Endothelial cell of umbilical vein (primary cell): ENCODE measurements around the gene VPS11. TPM values are rescaled to one million over a fixed set of nuclear protein-coding genes. Genes with fewer than 3 reads are reported as not detected.

Experiments used
- BruUV-seq: library from RNA; stranded (reverse); fragments of 400-500 nt; replicated peaks from 2 replicates; lab custom pipeline; 2021; lab: Mats Ljungman, UMichigan
- CTCF ChIA-PET: fragments of 300-600, 350-600 bp; sonication (Branson Sonifier 250); formaldehyde crosslinking; loops from one replicate; lab custom pipeline; 2021; ENCODE audit warnings: antibody characterized with exemption, inconsistent platforms; lab: Charles Lee
- POLR2A ChIA-PET: fragments of 300-600, 350-600 bp; sonication (Branson Sonifier 250); formaldehyde crosslinking; loops from one replicate; lab custom pipeline; 2021; ENCODE audit warnings: antibody characterized with exemption, inconsistent platforms; lab: Charles Lee
- DNase-seq: peaks from one replicate; pipeline ENCODE4 v3.0.0-alpha.2; 2011; ENCODE audit warnings: low read depth, low spot score
- FAIRE-seq: peaks from 2 replicates; lab custom pipeline; 2011; peaks lifted over from hg19 to GRCh38; lab: Jason Lieb, UNC
- H2AFZ ChIP-seq: 2 replicates; pipeline ENCODE4 v1.6.0; 2012; ENCODE audit warnings: low read depth, low read length, control low read depth, inconsistent platforms
- H3K27ac ChIP-seq: 2 replicates; pipeline ENCODE4 v1.5.1; 2011; ENCODE audit warnings: low read depth, mild to moderate bottlenecking, control low read depth, low read length, moderate library complexity; ENCODE audit not compliant: insufficient read depth
- H3K27me3 ChIP-seq, 2 experiments: 2 replicates each; pipeline versions ENCODE4 v1.6.0 to v1.6.1; 2011; ENCODE audit warnings: low read length in 2 of 2, mixed read lengths in 1 of 2; ENCODE audit not compliant: control insufficient read depth in 2 of 2, insufficient read depth in 2 of 2
- H3K36me3 ChIP-seq, 2 experiments: 2 replicates in 1 of 2; 3 replicates in 1 of 2; pipeline ENCODE4 v1.5.1; 2011; ENCODE audit warnings: low read length in 2 of 2, mild to moderate bottlenecking in 1 of 2, moderate library complexity in 1 of 2; ENCODE audit not compliant: control insufficient read depth in 2 of 2, insufficient read depth in 2 of 2; ENCODE audit errors: extremely low read depth in 1 of 2
- H3K4me1 ChIP-seq: 3 replicates; pipeline ENCODE4 v1.5.1; 2011; ENCODE audit warnings: mild to moderate bottlenecking, low read length; ENCODE audit not compliant: control insufficient read depth, insufficient read depth; ENCODE audit errors: extremely low read depth
- H3K4me2 ChIP-seq: 2 replicates; pipeline ENCODE4 v1.6.1; 2011; ENCODE audit warnings: low read length, control low read depth, mixed read lengths; ENCODE audit not compliant: insufficient read depth
- H3K4me3 ChIP-seq, 3 experiments: fragments of 200-600 bp in 1 of 3; sonication (generic), shearing (Covaris generic) in 1 of 3; replicated peaks in 1 of 3; 2 replicates each; pipeline ENCODE4 v1.5.1; 2011 to 2016; ENCODE audit warnings: control low read depth in 3 of 3, low read length in 3 of 3, mild to moderate bottlenecking in 2 of 3, inconsistent platforms in 1 of 3, low read depth in 1 of 3, moderate library complexity in 1 of 3; ENCODE audit not compliant: insufficient read depth in 1 of 3
- H3K79me2 ChIP-seq: 2 replicates; pipeline ENCODE4 v1.6.0; 2012; ENCODE audit warnings: low read length, inconsistent platforms; ENCODE audit not compliant: control insufficient read depth, insufficient read depth
- H3K9ac ChIP-seq: replicated peaks from 2 replicates; pipeline ENCODE3; 2011; ENCODE audit warnings: low read length, control low read depth; ENCODE audit not compliant: insufficient read depth; ENCODE audit errors: extremely low read depth
- H3K9me1 ChIP-seq: replicated peaks from 3 replicates; pipeline ENCODE4 v1.6.0; 2011; ENCODE audit warnings: mild to moderate bottlenecking, low read length; ENCODE audit not compliant: control insufficient read depth, insufficient read depth; ENCODE audit errors: extremely low read depth
- H3K9me3 ChIP-seq: replicated peaks from 2 replicates; pipeline ENCODE4 v1.5.1; 2012; ENCODE audit warnings: low read length, inconsistent platforms; ENCODE audit not compliant: control insufficient read depth, insufficient read depth
- H4K20me1 ChIP-seq: replicated peaks from 2 replicates; pipeline ENCODE3; 2011; ENCODE audit warnings: mild to moderate bottlenecking, low read length; ENCODE audit not compliant: control insufficient read depth, insufficient read depth; ENCODE audit errors: extremely low read depth
- CTCF ChIP-seq, 2 donors: IDR thresholded peaks; 1 replicate in 1 of 2; 2 replicates in 1 of 2; pipeline ENCODE4 v1.5.1; 2011; ENCODE audit warnings: low read length in 2 of 2, mild to moderate bottlenecking in 2 of 2, moderate library complexity in 2 of 2, control low read depth in 1 of 2, inconsistent platforms in 1 of 2, low read depth in 1 of 2; ENCODE audit not compliant: insufficient read depth in 1 of 2; ENCODE audit errors: extremely low read depth in 1 of 2
- EZH2 ChIP-seq: IDR thresholded peaks from 2 replicates; pipeline ENCODE4 v1.6.1; 2012; ENCODE audit warnings: borderline replicate concordance, low read depth, mild to moderate bottlenecking, moderate library complexity, low read length, inconsistent platforms; ENCODE audit not compliant: severe bottlenecking
- FOS ChIP-seq: IDR thresholded peaks from 2 replicates; pipeline ENCODE4 v1.6.1; 2011; ENCODE audit warnings: mild to moderate bottlenecking, low read length, moderate library complexity, borderline replicate concordance; ENCODE audit not compliant: insufficient read depth
- GATA2 ChIP-seq: IDR thresholded peaks from 2 replicates; pipeline ENCODE4 v1.7.0; 2011; ENCODE audit warnings: low read depth, mild to moderate bottlenecking, moderate library complexity, mixed read lengths, low read length; ENCODE audit not compliant: insufficient read length, insufficient read depth
- JUN ChIP-seq: IDR thresholded peaks from 2 replicates; pipeline ENCODE4 v1.6.1; 2011; ENCODE audit warnings: borderline replicate concordance, low read depth; ENCODE audit not compliant: insufficient read length, insufficient read depth
- MAX ChIP-seq: IDR thresholded peaks from 2 replicates; pipeline ENCODE4 v1.6.1; 2011; ENCODE audit not compliant: insufficient read depth, insufficient read length
- MYC ChIP-seq: IDR thresholded peaks from one replicate; pipeline ENCODE4 v1.6.1; 2011; ENCODE audit warnings: mild to moderate bottlenecking, low read depth, low read length
- POLR2A ChIP-seq: IDR thresholded peaks from 2 replicates; pipeline ENCODE4 v1.6.1; 2012; ENCODE audit warnings: low read depth, mild to moderate bottlenecking, control low read depth, low read length
- POLR2AphosphoS5 ChIP-seq: IDR thresholded peaks from 2 replicates; pipeline ENCODE4 v1.6.1; 2012; ENCODE audit warnings: low read depth, mild to moderate bottlenecking, control low read depth, low read length, moderate library complexity; ENCODE audit not compliant: insufficient read depth
- dilution Hi-C: fragments of 300-500 bp; cut with MboI; formaldehyde crosslinking; loops from one replicate; pipeline ENCODE4 v1.15.0; 2019; ENCODE audit warnings: low sequenced_read_pairs; ENCODE audit not compliant: extremely low pct_ligation_motif_present
- intact Hi-C: fragments of 100-400 bp; cut with micrococcal nuclease; formaldehyde crosslinking; loops from one replicate; pipeline ENCODE4 v1.10.0; 2022
- polyA plus RNA-seq, 4 experiments: library from polyadenylated mRNA; depleted of rRNA in 3 of 4; stranded (reverse) in 3 of 4; unstranded in 1 of 4; fragments of >200 nt; gene quantifications; 2 replicates each; pipeline versions ENCODE4 v1.2.1 to v1.2.3, GENCODE V29; 2011 to 2012; ENCODE audit warnings: missing spikeins in 1 of 4
- total RNA-seq: library from RNA; stranded (reverse); gene quantifications from 2 replicates; pipeline ENCODE4 v1.2.3, GENCODE V29; 2021

The VPS11 gene
- total and polyA plus RNA-seq, 2 donors (not counting 3 experiments of a cell fraction or from before 2014, with no cell fraction given) = 26.4 to 31.0 TPM

GRCh38 chr11:119126675-119127268, 59.2 kb downstream of the VPS11 start:
- Histone ChIP-seq H3K27me3 (no peaks in the 10 kb centered on the region), H3K9me3 (no peaks in the 10 kb centered on the region), H3K9me1 (no peaks in the 10 kb centered on the region), H3K9ac (no peak overlapping the region), H3K27ac (no peak overlapping the region), H2AFZ (no peak overlapping the region), H3K36me3 (peaks cover 2 to 19% of the 10 kb centered on the region in 2 experiments), H3K79me2 (peaks cover 12% of the 10 kb centered on the region), H3K4me3 (no peak overlapping the region), H3K4me1 (peaks cover 17% of the 10 kb centered on the region), H4K20me1 (no peaks in the 10 kb centered on the region), H3K4me2 (no peak overlapping the region)
- intact Hi-C loops = no loop called here
- ChIA-PET POLR2A (no interaction called here), CTCF (interaction anchor here (1.3 to 1.5 kb wide), 3 partner anchors 32 to 212 kb away, joined by 3 to 4 read pairs (median 3); a partner anchor contains a TSS)
- DNase-seq = peak; percentile 21
- dilution Hi-C loops = no loop called here
- no peak for TF ChIP-seq CTCF (IDR thresholded peaks at IDR 0.05; ENCODE audit: extremely low read depth in 1 of 2, insufficient read depth in 1 of 2, low read depth in 1 of 2, low read length in 2 of 2)
- no TSS peak for BruUV-seq
- FAIRE-seq = no peak

- CTCF ChIA-PET = interaction anchor here (0.7 to 1.3 kb wide), 2 partner anchors 9 to 12 kb away, joined by 3 read pairs; partner anchors contain the start of gene HINFP
- intact Hi-C loops = no loop called here
Measured at GRCh38 chr11:119130662-119131061, 63.0 kb downstream of the VPS11 start.

More at GRCh38 chr11:119130662-119131061, 63.0 kb downstream of the VPS11 start:
- H3K27me3 ChIP-seq = no peaks in the 10 kb centered on the region
- H4K20me1 ChIP-seq = no peaks in the 10 kb centered on the region
- no peaks in the 10 kb centered on the region for H3K9me1 ChIP-seq
- no peak overlapping the region for H3K9ac ChIP-seq
- POLR2A ChIA-PET = no interaction called here
- H3K4me2 ChIP-seq = no peak overlapping the region
- H3K4me3 ChIP-seq = no peak overlapping the region
- dilution Hi-C loops = no loop called here
- H3K36me3 ChIP-seq = peaks cover 9 to 33% of the 10 kb centered on the region in 2 experiments
- FAIRE-seq (no peak), DNase-seq (no peak)
- TF ChIP-seq CTCF (IDR thresholded peaks at IDR 0.05; ENCODE audit: extremely low read depth in 1 of 2, insufficient read depth in 1 of 2, low read depth in 1 of 2, low read length in 2 of 2) = no peak
- TF ChIP-seq POLR2A = no peak
- no peak for TF ChIP-seq EZH2
- no peak for TF ChIP-seq GATA2
- TF ChIP-seq MYC = no peak
- no peak for TF ChIP-seq FOS
- no peak for TF ChIP-seq MAX
- TF ChIP-seq JUN = no peak
- TF ChIP-seq POLR2AphosphoS5 = no peak
- H3K9me3 ChIP-seq = no peaks in the 10 kb centered on the region
- H3K27ac ChIP-seq = no peak overlapping the region
- H2AFZ ChIP-seq = no peak overlapping the region
- BruUV-seq = no TSS peak
- peaks cover 11% of the 10 kb centered on the region for H3K4me1 ChIP-seq
- no peaks in the 10 kb centered on the region for H3K79me2 ChIP-seq
